DMS153 (cell line): Measurements from ENCODE around the gene GREM2.

Experiments
- DNase-seq: peaks from one replicate; lab custom pipeline; 2025; lab: John Stamatoyannopoulos, UW

GREM2 gene

GRCh38 chr1:240500647-240501046 is 111.3 kb downstream of the GREM2 start:
- no peak for DNase-seq

- no peak for DNase-seq
Measured at GRCh38 chr1:240499012-240499411, 112.9 kb downstream of the GREM2 start.

GRCh38 chr1:240498335-240498734 is 113.6 kb downstream of the GREM2 start:
- DNase-seq: no peak

GRCh38 chr1:240497908-240498307 is 114.0 kb downstream of the GREM2 start:
- no peak for DNase-seq

DNA sequence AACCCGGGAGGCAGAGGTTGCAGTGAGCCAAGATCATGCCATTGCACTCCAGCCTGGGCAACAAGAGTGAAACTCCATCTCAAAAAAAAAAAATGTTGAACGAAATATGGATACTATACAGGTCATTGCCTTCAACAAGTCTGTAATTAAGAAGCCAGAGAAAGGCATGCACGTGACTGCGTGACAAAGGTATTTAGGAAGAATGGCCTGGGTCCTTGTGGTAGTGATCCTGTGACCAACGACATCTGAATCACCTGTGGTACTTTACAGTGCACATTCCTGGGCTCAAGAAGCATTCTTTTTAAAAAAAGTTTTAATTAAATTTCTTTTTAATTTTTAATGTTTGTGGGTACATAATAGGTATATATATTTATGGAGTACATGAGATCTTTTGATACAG is 115.0 kb downstream of the GREM2 start:
- DNase-seq: no peak

DNA sequence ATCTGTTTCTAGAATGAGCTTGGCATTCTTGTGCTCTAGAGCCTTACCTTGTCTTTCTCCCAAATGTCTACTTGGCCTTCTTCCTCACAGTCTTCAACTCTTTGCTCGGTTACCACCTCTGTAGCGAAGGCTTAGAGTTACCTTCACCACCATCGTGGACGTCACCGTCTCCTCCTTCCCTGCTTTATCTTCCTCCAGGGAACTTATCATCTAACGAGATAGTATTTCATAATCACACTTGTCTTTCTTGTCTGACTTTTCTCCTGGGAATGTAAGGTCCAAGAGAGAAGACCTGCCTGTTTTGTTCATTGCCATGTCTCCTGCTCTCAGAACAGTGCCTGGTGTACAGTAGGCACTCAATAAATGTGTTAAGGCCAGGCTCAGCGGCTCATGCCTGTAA is 115.6 kb downstream of the GREM2 start:
- no peak for DNase-seq

DNA sequence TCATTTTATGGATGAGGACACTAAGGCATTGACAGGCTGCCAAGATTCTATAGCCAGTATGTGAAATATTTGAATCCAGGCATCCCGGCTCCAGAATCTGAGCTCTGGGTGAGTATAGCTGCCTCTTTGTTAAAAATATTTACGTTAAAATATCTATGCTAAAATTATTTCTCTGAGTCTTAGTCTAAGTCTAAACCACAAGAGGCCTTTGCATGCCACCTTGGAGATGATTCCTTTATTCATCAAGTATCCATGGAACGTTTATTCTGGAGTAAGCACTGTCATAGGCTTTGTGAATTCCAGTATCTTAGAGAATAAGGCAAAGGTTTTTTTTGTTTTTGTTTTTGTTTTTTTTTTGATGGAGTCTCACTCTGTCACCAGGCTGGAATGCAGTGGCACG is 116.4 kb downstream of the GREM2 start:
- DNase-seq: no peak

GRCh38 chr1:240492832-240493440 is 119.0 kb downstream of the GREM2 start:
- DNase-seq: no peak

GRCh38 chr1:240491796-240492195 is 120.2 kb downstream of the GREM2 start:
- DNase-seq: no peak

DNA sequence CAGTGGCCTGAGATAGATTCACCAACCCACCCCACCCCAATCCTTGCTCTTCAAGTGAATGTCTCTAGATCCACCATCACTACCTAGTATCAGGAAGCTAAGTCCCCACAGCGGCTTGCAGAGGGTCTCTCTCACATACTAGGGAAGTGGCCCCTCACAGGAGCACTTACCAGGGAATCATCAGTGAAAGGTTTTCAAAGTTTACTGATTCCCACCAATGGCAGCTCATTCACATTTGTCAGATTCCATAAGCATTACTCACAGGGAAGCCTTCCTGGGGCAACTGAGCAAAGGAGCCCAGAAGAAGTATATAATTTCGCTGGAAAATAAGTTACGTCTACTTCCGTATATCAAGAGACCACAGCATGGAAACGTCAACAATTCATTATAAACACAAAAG is 120.8 kb downstream of the GREM2 start:
- DNase-seq: no peak

GRCh38 chr1:240487493-240487892 is 124.5 kb downstream of the GREM2 start:
- DNase-seq: no peak

GRCh38 chr1:240486611-240487010 is 125.3 kb downstream of the GREM2 start:
- no peak for DNase-seq

DNA sequence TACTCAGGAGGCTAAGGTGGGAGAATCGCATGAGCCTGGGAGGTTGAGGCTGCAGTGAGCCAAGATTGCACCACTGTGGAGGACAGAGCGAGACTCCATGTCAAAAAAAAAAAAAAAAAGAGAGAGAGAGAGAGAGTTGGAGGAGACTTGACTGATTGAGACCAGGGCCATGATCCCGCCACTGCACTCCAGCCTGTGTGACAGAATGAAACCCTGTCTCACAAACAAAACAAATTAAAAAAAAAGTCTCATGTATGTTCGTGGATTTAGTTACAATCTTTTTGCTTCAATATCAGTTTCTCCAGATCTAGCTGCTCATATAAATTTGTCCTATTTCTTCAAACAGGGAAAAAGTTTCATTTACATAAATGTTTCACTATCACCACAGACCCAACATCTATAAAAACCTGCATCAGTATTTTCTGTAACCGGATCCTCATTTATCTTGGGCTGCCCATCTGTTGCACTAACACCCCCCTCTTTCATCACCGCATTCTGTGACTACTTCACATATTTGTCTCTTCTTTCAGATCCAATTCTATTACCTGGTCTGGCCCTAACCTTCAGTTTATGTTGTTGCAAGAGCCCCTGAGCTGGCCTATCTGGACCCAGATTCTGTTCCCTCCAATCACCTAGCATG is 127.0 kb downstream of the GREM2 start:
- DNase-seq: no peak

- no peak for DNase-seq
Measured at GRCh38 chr1:240478536-240478935, 133.4 kb downstream of the GREM2 start.

GRCh38 chr1:240475832-240476231 is 136.1 kb downstream of the GREM2 start:
- no peak for DNase-seq

DNA sequence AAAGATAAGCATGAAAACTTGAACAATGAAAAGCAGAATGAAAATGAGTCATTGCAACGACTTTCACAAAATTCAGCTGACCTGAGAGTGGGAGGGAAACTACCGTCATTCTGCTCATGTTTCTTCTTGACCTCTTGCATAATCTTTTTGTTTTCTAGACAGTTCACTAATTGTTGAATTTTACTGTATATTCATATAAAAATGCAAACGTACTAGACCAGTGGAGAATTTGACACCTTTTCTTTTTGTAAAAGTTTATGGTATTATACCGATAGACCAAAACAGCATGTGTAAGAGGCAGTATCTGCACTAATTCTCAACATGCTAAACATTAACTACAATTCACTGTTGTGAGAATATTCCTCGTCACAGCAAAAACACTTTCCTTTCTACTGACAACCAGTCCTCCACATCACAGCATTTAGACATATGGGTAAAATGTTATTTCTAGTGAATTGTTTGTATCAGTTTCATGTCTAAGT is 137.8 kb downstream of the GREM2 start:
- no peak for DNase-seq

DNA sequence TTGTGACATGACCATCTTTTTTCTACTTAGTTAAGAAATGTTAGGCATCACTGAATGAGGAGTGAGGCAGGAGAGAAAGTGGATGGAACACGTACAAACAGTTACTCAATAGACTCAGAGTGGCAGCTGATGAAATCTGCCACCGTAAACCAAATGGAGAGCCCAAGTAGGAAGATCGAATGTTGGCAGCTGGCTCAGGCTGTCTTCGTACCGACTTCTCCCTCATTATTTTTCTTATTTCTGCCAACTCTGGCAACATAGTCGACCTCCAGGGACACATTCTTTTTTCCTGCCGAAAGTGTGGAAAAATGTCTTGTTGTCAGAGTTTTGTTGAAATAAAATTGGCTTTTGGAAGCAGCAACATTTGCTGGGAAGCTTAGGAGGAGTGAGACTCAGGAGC is 143.3 kb downstream of the GREM2 start:
- no peak for DNase-seq

- DNase-seq: no peak
Measured at GRCh38 chr1:240467895-240468294, 144.1 kb downstream of the GREM2 start.

GRCh38 chr1:240466509-240466908 is 145.4 kb downstream of the GREM2 start:
- no peak for DNase-seq

DNA sequence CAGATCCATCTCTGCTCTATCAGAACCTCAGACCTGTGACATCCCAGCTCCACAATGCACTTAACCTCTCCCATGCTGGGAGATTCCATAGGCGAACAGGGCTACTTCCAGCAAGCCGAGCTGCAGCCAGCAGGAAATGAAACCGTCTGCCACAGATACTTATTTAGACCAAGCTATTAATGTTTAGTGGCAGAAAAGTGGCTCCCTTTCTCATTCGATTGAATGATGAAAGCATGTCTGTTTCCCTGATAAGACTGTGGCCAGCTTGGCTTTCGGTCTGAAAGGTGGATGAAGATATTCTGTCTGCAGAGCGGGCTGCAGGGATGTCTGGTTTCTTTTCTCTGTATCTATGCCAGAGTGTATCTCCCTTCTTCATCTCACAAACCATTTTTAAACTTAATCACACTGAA is 146.4 kb downstream of the GREM2 start:
- no peak for DNase-seq

GRCh38 chr1:240464099-240464498 is 147.9 kb downstream of the GREM2 start:
- no peak for DNase-seq

DNA sequence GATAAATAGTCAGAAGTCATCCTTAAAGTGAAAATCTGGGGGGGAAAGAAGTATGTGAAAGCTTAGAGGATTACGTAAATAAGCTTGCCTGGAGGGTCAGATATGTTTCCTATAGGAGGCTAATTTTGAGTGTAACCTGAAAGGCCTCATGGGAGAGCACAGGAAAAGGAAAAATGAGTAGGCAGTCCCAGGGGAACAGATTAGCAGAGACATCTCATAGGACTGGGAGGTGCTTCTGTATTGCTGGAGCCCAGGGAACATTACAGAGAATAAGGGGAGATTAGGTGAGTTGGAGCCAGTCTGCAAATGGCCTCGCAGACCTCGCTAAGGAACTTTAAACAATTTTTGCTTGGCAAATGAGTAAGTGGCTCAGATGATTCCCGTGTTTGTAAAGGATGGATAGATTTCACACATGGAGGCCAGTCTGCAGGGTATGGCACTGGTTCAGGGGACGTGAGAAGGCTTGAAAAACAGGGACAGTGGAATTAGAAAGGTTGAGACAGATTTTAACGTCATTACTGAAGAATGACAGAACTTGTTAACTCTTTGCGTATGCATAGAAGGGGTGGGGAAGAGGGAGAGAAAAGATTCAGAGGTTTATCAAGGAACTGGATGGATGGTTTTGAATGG is 149.1 kb downstream of the GREM2 start:
- no peak for DNase-seq

GRCh38 chr1:240462277-240462676 is 149.7 kb downstream of the GREM2 start:
- no peak for DNase-seq

- DNase-seq: no peak
Measured at GRCh38 chr1:240457203-240457602, 154.8 kb downstream of the GREM2 start.
